ENCODE data around the gene POU2AF3. TPM values are rescaled to one million over a fixed set of nuclear protein-coding genes. Genes with fewer than 3 reads are reported as not detected.

Gene POU2AF3
- total RNA-seq, 6 experiments from 2014 or later = 0.39 to 0.86 (median 0.52) TPM

GRCh38 chr11:111322534-111322933, 24.2 kb downstream of the POU2AF3 start:
- H3K27me3 ChIP-seq = no peaks in the 10 kb centered on the region
- WGBS (ENCODE audit: insufficient coverage, low coverage, low lambda C conversion rate, missing lambda C conversion rate) = 100% methylated on average over 2 of the region's 2 CpGs
- intact Hi-C loops (cut with DNase I) = no loop called here
- no peak for DNase-seq
- TF ChIP-seq POLR2A (IDR thresholded peaks at IDR 0.05) (no peak), CTCF (IDR thresholded peaks at IDR 0.05) (no peak)
- no peaks in the 10 kb centered on the region for H3K36me3 ChIP-seq
- H3K4me3 ChIP-seq = no peak overlapping the region
- H3K27ac ChIP-seq = no peak overlapping the region
- no peak for ATAC-seq
- no peaks in the 10 kb centered on the region for H3K9me3 ChIP-seq
- H3K4me1 ChIP-seq = peaks cover 0 to 13% (median 4%) of the 10 kb centered on the region in 4 donors

- H3K4me1 ChIP-seq = peaks cover 0 to 21% (median 9%) of the 10 kb centered on the region in 4 donors
- no peaks in the 10 kb centered on the region for H3K27me3 ChIP-seq
- no peaks in the 10 kb centered on the region for H3K36me3 ChIP-seq
- 71% methylated on average over 5 of the region's 5 CpGs for WGBS (ENCODE audit: insufficient coverage, low coverage, low lambda C conversion rate, missing lambda C conversion rate)
- H3K9me3 ChIP-seq = no peaks in the 10 kb centered on the region
- no peak for DNase-seq
- ATAC-seq = no peak
- H3K27ac ChIP-seq = no peak overlapping the region
- TF ChIP-seq CTCF (IDR thresholded peaks at IDR 0.05) (no peak), POLR2A (IDR thresholded peaks at IDR 0.05) (no peak)
- no peak overlapping the region for H3K4me3 ChIP-seq
- intact Hi-C loops (cut with DNase I) = no loop called here
Measured at GRCh38 chr11:111324277-111324720, 26.0 kb downstream of the POU2AF3 start.

GRCh38 chr11:111325259-111325658, 26.9 kb downstream of the POU2AF3 start:
- Histone ChIP-seq H3K27me3 (no peaks in the 10 kb centered on the region), H3K4me3 (no peak overlapping the region), H3K36me3 (no peaks in the 10 kb centered on the region), H3K4me1 (peaks cover 0 to 28% (median 14%) of the 10 kb centered on the region in 4 donors), H3K27ac (no peak overlapping the region), H3K9me3 (no peaks in the 10 kb centered on the region)
- DNase-seq (no peak), ATAC-seq (no peak)
- TF ChIP-seq CTCF (IDR thresholded peaks at IDR 0.05) (no peak), POLR2A (IDR thresholded peaks at IDR 0.05) (no peak)
- intact Hi-C loops (cut with DNase I) = no loop called here
- WGBS (ENCODE audit: insufficient coverage, low coverage, low lambda C conversion rate, missing lambda C conversion rate) = 75% methylated on average over 2 of the region's 5 CpGs

GRCh38 chr11:111326824-111327223, 28.5 kb downstream of the POU2AF3 start:
- Histone ChIP-seq H3K27ac (no peak overlapping the region), H3K4me3 (no peak overlapping the region), H3K27me3 (no peaks in the 10 kb centered on the region), H3K9me3 (no peaks in the 10 kb centered on the region), H3K36me3 (no peaks in the 10 kb centered on the region), H3K4me1 (peaks cover 0 to 38% (median 16%) of the 10 kb centered on the region in 4 donors)
- ATAC-seq = no peak
- 75% methylated on average over 4 of the region's 4 CpGs for WGBS (ENCODE audit: insufficient coverage, low coverage, low lambda C conversion rate, missing lambda C conversion rate)
- intact Hi-C loops (cut with DNase I) = no loop called here
- DNase-seq = no peak
- TF ChIP-seq CTCF (IDR thresholded peaks at IDR 0.05) (no peak), POLR2A (IDR thresholded peaks at IDR 0.05) (no peak)
